ENCODE results near the gene AP1S1. TPM values are rescaled to one million over a fixed set of nuclear protein-coding genes. Genes with fewer than 3 reads are reported as not detected.
"Not testable (repeated sequence)": the region's sequence is repeated elsewhere in the genome, so short reads cannot be mapped to it uniquely, and the experiment has no call there.

AP1S1 gene
- total RNA-seq = 22.1 TPM

- ATAC-seq = peak; percentile 97
- DNase-seq (ENCODE audit: low spot score) = peak; percentile 96
- intact Hi-C loops (cut with DNase I) = loop anchor here (5.0 kb wide), 1 partner anchor 138 kb away; no protein-coding TSS in a partner anchor
Measured at GRCh38 chr7:101153969-101154692, at the start of gene AP1S1. AP1S1 (plus strand) TSS chr7:101154476; CDS start chr7:101154515, 39 bp downstream.

- ATAC-seq (no peak), DNase-seq (ENCODE audit: low spot score) (no peak)
- intact Hi-C loops (cut with DNase I) = no loop called here
Measured at GRCh38 chr7:101104799-101105198, 49.5 kb upstream of the AP1S1 start.

- DNase-seq (ENCODE audit: low spot score); intact Hi-C loops (cut with DNase I); ATAC-seq: not testable (repeated sequence)
Measured at GRCh38 chr7:101105248-101105647, 49.0 kb upstream of the AP1S1 start.

DNA sequence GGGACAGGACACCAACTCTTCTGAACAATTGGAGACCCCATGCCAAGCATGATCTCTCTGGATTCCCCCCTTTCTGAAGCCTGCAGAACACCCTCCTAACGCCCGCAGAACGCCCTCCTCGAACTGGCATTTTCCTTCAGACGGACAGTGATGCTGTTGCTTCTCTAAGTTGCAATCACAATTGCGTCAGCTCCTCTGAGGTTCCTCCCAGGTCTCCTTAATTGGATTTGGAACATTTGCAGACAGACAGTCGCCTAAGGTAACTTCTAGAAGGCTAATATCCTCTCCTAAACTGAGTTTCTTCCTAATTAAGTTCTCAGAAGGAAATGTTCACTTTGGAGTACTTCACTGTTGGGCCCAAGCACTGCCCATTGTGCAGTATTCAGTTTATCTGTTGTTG, 47.9 kb upstream of the AP1S1 start:
- ATAC-seq (no peak), DNase-seq (ENCODE audit: low spot score) (no peak)
- intact Hi-C loops (cut with DNase I) = no loop called here

DNA sequence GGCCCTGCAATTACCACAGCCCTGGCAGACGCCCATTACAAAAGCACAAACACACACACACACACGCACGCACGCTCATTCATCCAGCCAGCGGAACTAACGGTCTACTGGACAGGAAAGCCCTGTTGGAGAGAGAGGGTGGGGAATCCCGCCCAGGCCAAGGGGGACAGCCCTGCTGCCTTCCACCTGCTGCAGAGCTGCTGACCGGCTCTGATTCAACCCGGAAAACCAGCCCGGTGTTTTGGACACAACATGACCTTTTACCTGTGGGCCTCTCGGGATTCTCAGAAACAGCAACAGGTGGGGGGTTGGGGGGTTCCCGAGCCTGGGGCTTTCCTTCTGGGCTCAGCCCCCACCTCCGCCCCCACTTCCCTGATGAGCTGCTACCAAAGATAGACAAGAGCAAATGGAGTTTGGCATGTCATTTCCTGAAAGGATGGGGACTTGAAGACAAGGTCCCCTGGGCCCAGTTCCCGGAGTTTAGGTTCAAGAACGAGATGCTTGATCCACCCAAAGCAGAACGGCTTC, 45.9 kb upstream of the AP1S1 start:
- ATAC-seq (peak; percentile 75), DNase-seq (ENCODE audit: low spot score) (no peak)
- intact Hi-C loops (cut with DNase I) = no loop called here

- DNase-seq (ENCODE audit: low spot score) = no peak
- ATAC-seq = no peak
Measured at GRCh38 chr7:101108961-101109360, 45.3 kb upstream of the AP1S1 start.

DNA sequence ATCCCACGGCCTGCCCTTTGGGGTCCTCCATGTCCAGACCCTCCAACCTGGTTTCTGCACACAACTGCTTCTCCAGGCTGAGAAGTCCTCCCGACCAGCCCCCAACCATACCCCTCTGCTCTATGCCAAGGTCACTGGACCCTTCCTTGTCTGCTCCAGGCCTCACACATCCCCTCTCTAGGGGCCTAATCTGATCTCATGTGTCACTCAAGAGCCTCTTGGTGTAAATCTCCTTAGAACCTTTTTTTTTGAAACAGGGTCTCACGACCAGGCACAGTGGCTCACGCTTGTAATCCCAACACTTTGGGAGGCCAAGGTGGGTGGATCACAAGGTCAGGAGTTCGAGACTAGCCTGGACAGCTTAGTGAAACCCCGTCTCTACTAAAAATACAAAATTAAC, 44.9 kb upstream of the AP1S1 start:
- intact Hi-C loops (cut with DNase I) = no loop called here
- DNase-seq (ENCODE audit: low spot score) = no peak
- ATAC-seq = no peak

More at GRCh38 chr7:101108961-101109360, 45.3 kb upstream of the AP1S1 start:
- intact Hi-C loops (cut with DNase I) = no loop called here

- DNase-seq (ENCODE audit: low spot score) (no peak), ATAC-seq (no peak)
- intact Hi-C loops (cut with DNase I) = no loop called here
Measured at GRCh38 chr7:101111261-101111660, 43.0 kb upstream of the AP1S1 start.

- intact Hi-C loops (cut with DNase I) = no loop called here
- ATAC-seq (peak; percentile 42), DNase-seq (ENCODE audit: low spot score) (no peak)
Measured at GRCh38 chr7:101112233-101112632, 42.0 kb upstream of the AP1S1 start.

- intact Hi-C loops (cut with DNase I); ATAC-seq; DNase-seq (ENCODE audit: low spot score): not testable (repeated sequence)
Measured at GRCh38 chr7:101113140-101113539, 41.1 kb upstream of the AP1S1 start.

DNA sequence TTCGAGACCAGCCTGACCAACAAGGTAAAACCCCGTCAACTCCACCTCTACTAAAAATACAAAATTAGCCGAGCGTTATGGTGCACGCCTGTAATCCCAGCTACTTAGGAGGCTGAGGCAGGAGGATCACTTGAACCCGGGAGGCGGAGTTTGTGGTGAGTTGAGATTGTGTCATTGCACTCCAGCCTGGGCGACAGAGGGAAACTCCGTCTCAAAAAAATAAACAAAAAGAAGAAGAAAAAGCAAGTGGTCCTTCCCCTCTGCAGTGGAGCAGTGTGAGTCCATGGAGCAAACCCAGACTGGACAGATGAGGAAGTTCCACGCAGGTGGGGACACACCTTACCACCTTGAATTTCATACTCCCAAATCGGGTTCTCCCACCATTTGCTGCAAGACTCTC, 40.4 kb upstream of the AP1S1 start:
- no peak for ATAC-seq
- intact Hi-C loops (cut with DNase I) = no loop called here

GRCh38 chr7:101114492-101114891, 39.8 kb upstream of the AP1S1 start:
- intact Hi-C loops (cut with DNase I) = no loop called here
- no peak for ATAC-seq
- DNase-seq (ENCODE audit: low spot score) = no peak

More for the DNA sequence above, 40.4 kb upstream of the AP1S1 start:
- no peak for DNase-seq (ENCODE audit: low spot score)

GRCh38 chr7:101115215-101115614, 39.1 kb upstream of the AP1S1 start:
- intact Hi-C loops (cut with DNase I) = no loop called here
- no peak for ATAC-seq
- no peak for DNase-seq (ENCODE audit: low spot score)

DNA sequence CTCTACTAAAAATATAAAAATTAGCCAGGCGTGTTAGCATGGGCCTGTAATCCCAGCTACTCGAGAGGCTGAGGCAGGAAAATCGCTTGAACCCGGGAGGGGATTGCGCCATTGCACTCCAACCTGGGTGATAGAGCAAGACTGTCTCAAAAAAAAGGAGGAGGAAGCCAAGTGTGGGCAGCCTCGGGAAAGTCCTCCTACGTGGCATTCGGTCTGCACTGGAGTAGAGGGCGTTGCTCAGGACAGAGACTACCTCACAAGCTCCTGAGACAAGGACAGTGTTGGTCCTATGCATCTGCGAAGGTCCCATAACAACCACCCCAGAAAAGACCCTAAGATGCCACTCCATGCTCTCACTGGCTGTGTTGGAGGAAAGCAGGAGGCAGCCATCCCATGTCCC, 37.4 kb upstream of the AP1S1 start:
- intact Hi-C loops (cut with DNase I) = no loop called here
- DNase-seq (ENCODE audit: low spot score) (no peak), ATAC-seq (no peak)

GRCh38 chr7:101118856-101119255, 35.4 kb upstream of the AP1S1 start:
- intact Hi-C loops (cut with DNase I) = no loop called here
- ATAC-seq (no peak), DNase-seq (ENCODE audit: low spot score) (no peak)

GRCh38 chr7:101119876-101120275, 34.4 kb upstream of the AP1S1 start:
- ATAC-seq = no peak
- intact Hi-C loops (cut with DNase I) = no loop called here
- DNase-seq (ENCODE audit: low spot score) = no peak

- intact Hi-C loops (cut with DNase I) = no loop called here
- no peak for DNase-seq (ENCODE audit: low spot score)
- ATAC-seq = no peak
Measured at GRCh38 chr7:101120315-101120714, 34.0 kb upstream of the AP1S1 start.

DNA sequence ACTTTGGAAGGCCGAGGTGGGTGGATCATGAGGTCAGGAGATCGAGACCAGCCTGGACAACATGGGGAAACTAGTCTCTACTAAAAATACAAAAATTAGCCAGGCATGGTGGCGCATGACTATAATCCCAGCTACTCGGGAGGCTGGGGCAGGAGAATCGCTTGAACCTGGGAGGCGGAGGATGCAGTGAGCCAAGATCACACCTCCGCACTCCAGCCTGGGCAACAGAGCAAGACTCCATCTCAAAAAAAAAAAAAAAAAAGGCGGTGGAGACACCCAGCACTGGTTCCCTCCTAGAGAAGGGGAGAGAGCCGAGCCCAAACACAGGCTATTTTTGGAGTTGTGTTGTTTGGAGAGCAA, 32.7 kb upstream of the AP1S1 start:
- ATAC-seq; DNase-seq (ENCODE audit: low spot score); intact Hi-C loops (cut with DNase I): not testable (repeated sequence)

DNA sequence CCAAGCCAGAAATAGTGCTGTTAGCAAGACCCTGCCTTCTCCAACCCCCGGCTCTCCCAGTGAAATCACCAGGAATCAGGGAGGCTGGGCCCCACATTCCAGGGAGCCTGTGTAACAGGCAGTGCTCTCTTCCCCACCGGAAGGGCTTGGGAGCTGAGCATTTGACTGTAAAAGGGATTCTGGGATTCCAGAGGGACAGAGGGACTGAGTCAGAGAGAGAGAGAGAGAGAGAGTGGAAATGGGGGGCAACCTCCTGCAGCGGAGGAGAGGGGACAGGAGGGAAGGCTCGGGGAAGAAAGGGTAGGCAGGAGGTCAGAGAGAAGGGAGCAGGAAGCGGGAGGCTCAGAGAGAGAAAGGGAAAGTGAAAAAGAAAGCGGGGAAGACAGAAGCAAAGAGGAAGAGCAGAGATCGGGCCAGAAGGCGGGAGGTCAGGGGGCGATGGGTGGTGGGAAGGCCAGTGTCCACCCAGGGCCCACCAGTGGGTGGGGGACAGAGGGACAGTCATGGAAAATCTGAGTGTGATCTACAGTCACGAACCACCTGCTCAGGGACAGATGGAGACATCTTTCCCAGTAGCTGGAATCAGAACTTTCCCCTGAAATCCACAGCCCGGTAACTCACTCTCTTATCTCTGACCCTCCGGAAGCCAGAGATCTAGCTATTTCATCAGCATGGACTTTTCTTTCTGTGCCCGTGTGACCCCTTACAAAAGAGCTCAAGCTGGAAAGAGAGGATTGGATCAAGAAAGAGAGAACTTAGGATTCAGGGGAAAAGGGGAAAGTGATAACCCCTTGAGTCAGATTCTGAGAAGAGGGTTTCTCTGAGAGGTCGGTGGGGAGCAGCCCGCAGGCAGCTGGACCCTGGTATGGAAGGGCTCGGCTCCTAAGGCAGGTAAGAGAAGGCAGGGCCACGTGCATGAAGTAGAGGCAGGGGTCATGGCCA, 32.0 kb upstream of the AP1S1 start:
- ATAC-seq (peak; percentile 71), DNase-seq (ENCODE audit: low spot score) (peak; percentile 77)
- intact Hi-C loops (cut with DNase I) = no loop called here

All from sciatic nerve (tissue), 2 donors.